Spleen (tissue), 11 donors: ENCODE results near the gene NKD1. TPM values are rescaled to one million over a fixed set of nuclear protein-coding genes. Genes with fewer than 3 reads are reported as not detected.

Experiments
- DNase-seq: peaks from one replicate; pipeline ENCODE4 v3.0.0-alpha.2; 2020
- H3K27ac ChIP-seq, 8 donors: fragments of 200-600 bp; sonication (generic) in 7 of 8; 1 replicate in 4 of 8; 2 replicates in 4 of 8; pipeline versions ENCODE4 v1.5.0 to v1.8.0; 2016 to 2021; ENCODE audit warnings: inconsistent platforms in 4 of 8, mild to moderate bottlenecking in 4 of 8, moderate library complexity in 1 of 8
- H3K27me3 ChIP-seq, 7 donors: fragments of 200-600 bp; sonication (generic) in 6 of 7; replicated peaks in 1 of 7; 1 replicate in 4 of 7; 2 replicates in 3 of 7; pipeline versions ENCODE4 v1.5.0 to v1.8.0; 2016 to 2021; ENCODE audit warnings: inconsistent platforms in 3 of 7, mild to moderate bottlenecking in 1 of 7
- H3K36me3 ChIP-seq, 6 donors: fragments of 200-600 bp; sonication (generic) in 5 of 6; 1 replicate in 4 of 6; 2 replicates in 2 of 6; pipeline versions ENCODE4 v1.5.0 to v1.8.0; 2016 to 2021; ENCODE audit warnings: inconsistent platforms in 2 of 6
- H3K4me1 ChIP-seq, 6 donors: fragments of 200-600 bp; sonication (generic) in 5 of 6; 1 replicate in 3 of 6; 2 replicates in 3 of 6; pipeline versions ENCODE4 v1.5.0 to v1.8.0; 2016 to 2021; ENCODE audit warnings: inconsistent platforms in 3 of 6
- H3K4me3 ChIP-seq, 8 donors: fragments of 200-600 bp; sonication (generic) in 7 of 8; 1 replicate in 4 of 8; 2 replicates in 4 of 8; pipeline versions ENCODE4 v1.5.0 to v1.8.0; 2016 to 2021; ENCODE audit warnings: inconsistent platforms in 4 of 8, mild to moderate bottlenecking in 4 of 8, moderate library complexity in 2 of 8
- H3K9me3 ChIP-seq, 8 donors: fragments of 200-600 bp; sonication (generic) in 7 of 8; 1 replicate in 4 of 8; 2 replicates in 4 of 8; pipeline versions ENCODE4 v1.5.0 to v1.8.0; 2016 to 2021; ENCODE audit warnings: inconsistent platforms in 4 of 8
- POLR2A ChIP-seq, 3 donors: fragments of 450-650 bp; IDR thresholded peaks; one replicate each; pipeline ENCODE4 v1.5.1; 2017; ENCODE audit warnings: antibody characterized with exemption in 3 of 3, mild to moderate bottlenecking in 1 of 3
- POLR2AphosphoS5 ChIP-seq, 3 donors: sonication (generic); formaldehyde crosslinking; IDR thresholded peaks; one replicate each; pipeline ENCODE4 v1.5.1; 2017; ENCODE audit warnings: antibody characterized with exemption in 3 of 3
- WGBS, 5 donors: extraction: QIAGEN DNeasy Blood & Tissue Kit in 3 of 5; methylation state at CpG; one replicate each; pipeline versions ENCODE4 v1.1.5 to v1.1.7; 2013 to 2018; 5-methylcytosine and 5-hydroxymethylcytosine counted together
- intact Hi-C: fragments of 100-400 bp; cut with DNase I; formaldehyde crosslinking; loops from one replicate; pipeline ENCODE4 v1.15.0; 2023; ENCODE audit warnings: low total_unique reads
- polyA plus RNA-seq, 3 donors: library from polyadenylated mRNA; stranded (reverse); fragments of 200-250 nt; gene quantifications; one replicate each; pipeline ENCODE4 v1.2.1, GENCODE V29; 2013
- total RNA-seq, 7 donors: library from RNA; depleted of rRNA in 3 of 7; stranded (reverse); fragments of >200 nt in 3 of 7; fragmentation: NEBNext Ultra II Directional in 4 of 7; extraction: Animal tissue kit (Norgen Biotek cat#: 25700) in 4 of 7; gene quantifications; one replicate each; pipeline versions ENCODE4 v1.1.0 to v1.2.1, GENCODE V29; 2016 to 2021
- TF ChIP-seq, protein P1 (sequence below), 11 experiments: fragments of 200-600 bp in 7 of 11; fragments of 450-650 bp in 4 of 11; sonication (generic) in 4 of 11; IDR thresholded peaks in 8 of 11; conservative IDR thresholded peaks in 3 of 11; 1 replicate in 7 of 11; 2 replicates in 4 of 11; pipeline versions ENCODE4 v1.4.0 to v1.8.0; 2016 to 2021; ENCODE audit warnings: antibody characterized with exemption in 11 of 11, inconsistent platforms in 4 of 11, mild to moderate bottlenecking in 1 of 11
- donor health status: healthy with polysubstance abuse.
- donor health status: DM: no; HTN: no; CAD: no; lungs with moderate emphysema.
- donor health status: DM: no; HTN: no; CAD: no.
- donor health status: Bipolar disorder and iron deficiency.
- donor health status: healthy.
- donor health status: DM: no; HTN: no; CAD: no.
- donor health status: DM: yes; HTN: yes; CAD: no.

The NKD1 gene
- total and polyA plus RNA-seq, 10 donors, result 0.11 to 15.2 (median 3.6) TPM

GRCh38 chr16:50521246-50521900, 26.8 kb upstream of the NKD1 start:
- intact Hi-C loops, result no loop called here
- no peak for TF ChIP-seq POLR2A (IDR thresholded peaks at IDR 0.05)
- TF ChIP-seq, protein P1, sequence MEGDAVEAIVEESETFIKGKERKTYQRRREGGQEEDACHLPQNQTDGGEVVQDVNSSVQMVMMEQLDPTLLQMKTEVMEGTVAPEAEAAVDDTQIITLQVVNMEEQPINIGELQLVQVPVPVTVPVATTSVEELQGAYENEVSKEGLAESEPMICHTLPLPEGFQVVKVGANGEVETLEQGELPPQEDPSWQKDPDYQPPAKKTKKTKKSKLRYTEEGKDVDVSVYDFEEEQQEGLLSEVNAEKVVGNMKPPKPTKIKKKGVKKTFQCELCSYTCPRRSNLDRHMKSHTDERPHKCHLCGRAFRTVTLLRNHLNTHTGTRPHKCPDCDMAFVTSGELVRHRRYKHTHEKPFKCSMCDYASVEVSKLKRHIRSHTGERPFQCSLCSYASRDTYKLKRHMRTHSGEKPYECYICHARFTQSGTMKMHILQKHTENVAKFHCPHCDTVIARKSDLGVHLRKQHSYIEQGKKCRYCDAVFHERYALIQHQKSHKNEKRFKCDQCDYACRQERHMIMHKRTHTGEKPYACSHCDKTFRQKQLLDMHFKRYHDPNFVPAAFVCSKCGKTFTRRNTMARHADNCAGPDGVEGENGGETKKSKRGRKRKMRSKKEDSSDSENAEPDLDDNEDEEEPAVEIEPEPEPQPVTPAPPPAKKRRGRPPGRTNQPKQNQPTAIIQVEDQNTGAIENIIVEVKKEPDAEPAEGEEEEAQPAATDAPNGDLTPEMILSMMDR (IDR thresholded peaks at IDR 0.05 in 8 of 11, conservative IDR thresholded peaks at IDR 0.05 in 3 of 11), result no peak
- TF ChIP-seq POLR2AphosphoS5 (IDR thresholded peaks at IDR 0.05), result no peak
- Histone ChIP-seq H3K4me1 (no peaks in the 10 kb centered on the region), H3K36me3 (no peaks in the 10 kb centered on the region), H3K27me3 (peaks cover 0 to 32% (median 0%) of the 10 kb centered on the region in 7 donors), H3K4me3 (no peak overlapping the region), H3K27ac (no peak overlapping the region), H3K9me3 (peaks cover 4 to 16% (median 14%) of the 10 kb centered on the region in 8 donors)
- no peak for DNase-seq
- WGBS, 5 donors, result 79 to 90% (median 85%) methylated on average over 9 of the region's 9 CpGs

DNA sequence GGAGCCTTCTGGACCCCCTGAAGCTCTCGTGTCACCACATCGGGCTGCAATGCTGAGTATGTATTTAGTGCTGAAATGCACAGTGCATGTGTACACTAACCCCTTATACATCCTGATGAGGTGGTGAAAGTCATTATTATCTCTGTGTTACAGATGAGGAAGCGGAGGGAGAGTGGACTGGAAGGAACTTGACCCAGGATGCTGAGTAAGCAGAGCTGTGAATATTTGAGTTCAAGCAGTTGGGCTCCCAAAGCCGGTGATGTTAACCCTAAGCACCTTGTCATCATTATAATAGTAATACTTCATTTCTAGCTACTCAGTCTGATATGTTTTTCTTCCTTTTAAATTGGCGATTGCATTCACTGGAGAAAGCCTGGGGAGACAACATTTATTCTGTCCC, 25.9 kb upstream of the NKD1 start:
- Histone ChIP-seq H3K4me1 (no peaks in the 10 kb centered on the region), H3K36me3 (no peaks in the 10 kb centered on the region), H3K27ac (no peak overlapping the region), H3K4me3 (no peak overlapping the region), H3K27me3 (peaks cover 0 to 37% (median 0%) of the 10 kb centered on the region in 7 donors), H3K9me3 (peaks cover 0 to 6% (median 4%) of the 10 kb centered on the region in 8 donors)
- intact Hi-C loops, result no loop called here
- TF ChIP-seq POLR2A (IDR thresholded peaks at IDR 0.05) (no peak), POLR2AphosphoS5 (IDR thresholded peaks at IDR 0.05) (no peak)
- TF ChIP-seq, protein P1 (IDR thresholded peaks at IDR 0.05 in 8 of 11, conservative IDR thresholded peaks at IDR 0.05 in 3 of 11), result no peak
- DNase-seq, result no peak
- 67 to 78% (median 71%) methylated on average over 5 of the region's 5 CpGs for WGBS, 5 donors

DNA sequence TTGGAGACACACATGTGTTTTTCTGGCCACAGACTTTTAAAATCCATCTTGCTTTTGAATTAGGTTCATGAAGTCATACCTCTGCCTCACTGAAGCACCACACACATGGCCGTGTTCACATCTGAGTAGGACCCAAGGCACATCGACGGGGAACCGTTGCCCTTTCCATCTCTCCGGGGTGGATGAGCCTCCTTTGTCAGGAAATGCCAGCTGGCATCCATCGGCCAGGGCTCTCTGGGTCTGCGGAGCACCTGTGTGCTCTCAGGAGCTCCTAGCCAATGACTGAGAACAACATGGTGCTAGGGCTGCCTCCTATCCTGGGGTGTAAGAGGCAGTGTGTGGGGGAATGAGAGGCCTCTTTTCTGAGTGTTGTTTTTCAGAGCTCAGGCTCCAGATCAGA, 24.5 kb upstream of the NKD1 start:
- Histone ChIP-seq H3K36me3 (no peaks in the 10 kb centered on the region), H3K4me3 (no peak overlapping the region), H3K9me3 (peaks cover 0 to 2% (median under 1%) of the 10 kb centered on the region in 8 donors), H3K27me3 (peaks cover 0 to 42% (median 0%) of the 10 kb centered on the region in 7 donors), H3K4me1 (no peaks in the 10 kb centered on the region), H3K27ac (no peak overlapping the region)
- intact Hi-C loops, result no loop called here
- DNase-seq, result peak; percentile 24
- TF ChIP-seq POLR2A (IDR thresholded peaks at IDR 0.05), result no peak
- TF ChIP-seq, protein P1 (IDR thresholded peaks at IDR 0.05 in 8 of 11, conservative IDR thresholded peaks at IDR 0.05 in 3 of 11), result no peak
- no peak for TF ChIP-seq POLR2AphosphoS5 (IDR thresholded peaks at IDR 0.05)
- 83 to 96% (median 96%) methylated on average over 4 to 7 of the region's 7 CpGs for WGBS, 5 donors

DNA sequence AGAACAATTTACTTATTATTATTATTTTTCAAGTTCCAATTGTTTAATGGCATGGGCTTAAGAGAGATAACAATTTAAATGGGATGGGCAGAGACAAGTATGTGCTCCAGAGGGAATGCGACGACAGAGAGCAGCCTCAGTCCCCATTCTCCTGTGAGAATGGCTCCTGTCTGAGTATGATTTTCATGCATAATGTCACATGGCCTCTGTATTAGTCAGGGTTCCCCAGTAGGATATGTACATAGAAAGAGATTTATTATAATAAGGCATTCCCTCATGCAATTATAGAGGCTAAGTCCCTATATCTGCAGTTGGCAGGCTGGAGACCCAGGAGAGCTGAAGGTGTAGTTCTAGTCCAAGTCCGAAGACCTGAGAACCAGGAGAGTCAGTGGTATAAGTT, 22.9 kb upstream of the NKD1 start:
- no peaks in the 10 kb centered on the region for H3K4me1 ChIP-seq
- no peak overlapping the region for H3K4me3 ChIP-seq
- TF ChIP-seq POLR2AphosphoS5 (IDR thresholded peaks at IDR 0.05), result no peak
- TF ChIP-seq, protein P1 (IDR thresholded peaks at IDR 0.05 in 8 of 11, conservative IDR thresholded peaks at IDR 0.05 in 3 of 11), result no peak
- no peak for TF ChIP-seq POLR2A (IDR thresholded peaks at IDR 0.05)
- intact Hi-C loops, result no loop called here
- H3K9me3 ChIP-seq, result peaks cover 0 to 18% (median 15%) of the 10 kb centered on the region in 8 donors
- H3K27ac ChIP-seq, result no peak overlapping the region
- peak; percentile 9 for DNase-seq
- H3K36me3 ChIP-seq, result no peaks in the 10 kb centered on the region
- H3K27me3 ChIP-seq, result peaks cover 0 to 42% (median 0%) of the 10 kb centered on the region in 7 donors
- 90 to 95% (median 93%) methylated on average over 3 of the region's 3 CpGs for WGBS, 5 donors
